Naive B cell (primary cell): Measurements from ENCODE around the gene NDNF. TPM values are rescaled to one million over a fixed set of nuclear protein-coding genes. Genes with fewer than 3 reads are reported as not detected.

Source experiments
- ATAC-seq, 2 donors: fragments of 150-1000 bp; cut with Tn5 transposase; 2 replicates each; pipeline ENCODE4 v1.10.0; 2021; ENCODE audit warnings: low read depth in 2 of 2, mild to moderate bottlenecking in 2 of 2, moderate library complexity in 2 of 2
- DNase-seq: peaks from one replicate; pipeline ENCODE4 v3.0.0; 2022
- H3K27ac Mint-ChIP-seq, 6 donors: one replicate each; pipeline ENCODE4 v1.8.0; 2020 to 2022; ENCODE audit warnings: mild to moderate bottlenecking in 6 of 6, mixed read lengths in 6 of 6, moderate library complexity in 5 of 6, inconsistent platforms in 2 of 6
- H3K27me3 Mint-ChIP-seq, 3 donors: one replicate each; pipeline ENCODE4 v1.8.0; 2021 to 2022; ENCODE audit warnings: mixed read lengths in 3 of 3, mild to moderate bottlenecking in 1 of 3
- H3K36me3 Mint-ChIP-seq, 2 donors: one replicate each; pipeline ENCODE4 v1.8.0; 2020 to 2022; ENCODE audit warnings: mixed read lengths in 2 of 2, inconsistent platforms in 1 of 2, mild to moderate bottlenecking in 1 of 2
- H3K4me1 Mint-ChIP-seq, 3 donors: one replicate each; pipeline ENCODE4 v1.8.0; 2020 to 2022; ENCODE audit warnings: mixed read lengths in 3 of 3, inconsistent platforms in 1 of 3, mild to moderate bottlenecking in 1 of 3, moderate library complexity in 1 of 3
- H3K4me3 Mint-ChIP-seq, 8 donors: one replicate each; pipeline ENCODE4 v1.8.0; 2020 to 2022; ENCODE audit warnings: mild to moderate bottlenecking in 8 of 8, mixed read lengths in 8 of 8, moderate library complexity in 8 of 8, inconsistent platforms in 2 of 8
- H3K9me3 Mint-ChIP-seq, 7 donors: one replicate each; pipeline ENCODE4 v1.8.0; 2020 to 2022; ENCODE audit warnings: mixed read lengths in 7 of 7, mild to moderate bottlenecking in 5 of 7, inconsistent platforms in 2 of 7, moderate library complexity in 1 of 7
- polyA plus RNA-seq, 6 donors: library from polyadenylated mRNA; unstranded; fragments of 300-500 nt; fragmentation: Illumina TruSeq; gene quantifications; one replicate each; pipeline ENCODE4 v1.2.3, GENCODE V29; 2021; ENCODE audit warnings: low read depth in 6 of 6

The NDNF gene, protein sequence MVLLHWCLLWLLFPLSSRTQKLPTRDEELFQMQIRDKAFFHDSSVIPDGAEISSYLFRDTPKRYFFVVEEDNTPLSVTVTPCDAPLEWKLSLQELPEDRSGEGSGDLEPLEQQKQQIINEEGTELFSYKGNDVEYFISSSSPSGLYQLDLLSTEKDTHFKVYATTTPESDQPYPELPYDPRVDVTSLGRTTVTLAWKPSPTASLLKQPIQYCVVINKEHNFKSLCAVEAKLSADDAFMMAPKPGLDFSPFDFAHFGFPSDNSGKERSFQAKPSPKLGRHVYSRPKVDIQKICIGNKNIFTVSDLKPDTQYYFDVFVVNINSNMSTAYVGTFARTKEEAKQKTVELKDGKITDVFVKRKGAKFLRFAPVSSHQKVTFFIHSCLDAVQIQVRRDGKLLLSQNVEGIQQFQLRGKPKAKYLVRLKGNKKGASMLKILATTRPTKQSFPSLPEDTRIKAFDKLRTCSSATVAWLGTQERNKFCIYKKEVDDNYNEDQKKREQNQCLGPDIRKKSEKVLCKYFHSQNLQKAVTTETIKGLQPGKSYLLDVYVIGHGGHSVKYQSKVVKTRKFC
- polyA plus RNA-seq = not detected

- Mint-ChIP-seq H3K4me3 (peak within 1 kb of the TSS in 7 of 8 donors; percentile 15 to 71 (median 64)), H3K27ac (no peak within 1 kb of the TSS), H3K27me3 (peaks cover 42 to 77% (median 60%) of the 10 kb centered on the region in 3 donors), H3K36me3 (peaks cover 0 to 16% of the 10 kb centered on the region in 2 donors), H3K9me3 (peaks cover 0 to 7% (median 2%) of the 10 kb centered on the region in 7 donors), H3K4me1 (peaks cover 18 to 20% (median 20%) of the 10 kb centered on the region in 3 donors)
- DNase-seq (no peak), ATAC-seq (no peak)
Measured at GRCh38 chr4:121072224-121073003, at the start of gene NDNF. Gene NDNF, minus strand, starts transcription at chr4:121072535. Its CDS starts 26,698 bp downstream, at chr4:121045837.

- Mint-ChIP-seq H3K4me3 (no peak overlapping the region), H3K36me3 (no peaks in the 10 kb centered on the region), H3K27me3 (peaks cover 0 to 4% (median 0%) of the 10 kb centered on the region in 3 donors), H3K4me1 (no peaks in the 10 kb centered on the region), H3K27ac (no peak overlapping the region), H3K9me3 (peaks cover 0 to 5% (median 0%) of the 10 kb centered on the region in 7 donors)
- ATAC-seq (no peak), DNase-seq (no peak)
Measured at GRCh38 chr4:121119715-121120114, 47.4 kb upstream of the NDNF start.

GRCh38 chr4:121118344-121118743 lies 46.0 kb upstream of the NDNF start:
- H3K27me3 Mint-ChIP-seq = peaks cover 0 to 10% (median 6%) of the 10 kb centered on the region in 3 donors
- no peak for ATAC-seq
- H3K9me3 Mint-ChIP-seq = peaks cover 0 to 5% (median 0%) of the 10 kb centered on the region in 7 donors
- no peak overlapping the region for H3K27ac Mint-ChIP-seq
- no peaks in the 10 kb centered on the region for H3K36me3 Mint-ChIP-seq
- no peak overlapping the region for H3K4me3 Mint-ChIP-seq
- no peaks in the 10 kb centered on the region for H3K4me1 Mint-ChIP-seq
- DNase-seq = no peak

GRCh38 chr4:121114756-121115155 lies 42.4 kb upstream of the NDNF start:
- ATAC-seq = no peak
- Mint-ChIP-seq H3K27ac (no peak overlapping the region), H3K4me3 (no peak overlapping the region), H3K4me1 (no peaks in the 10 kb centered on the region), H3K36me3 (no peaks in the 10 kb centered on the region), H3K27me3 (peaks cover 0 to 6% (median 6%) of the 10 kb centered on the region in 3 donors), H3K9me3 (peaks cover 0 to under 1% (median 0%) of the 10 kb centered on the region in 7 donors)
- no peak for DNase-seq

DNA sequence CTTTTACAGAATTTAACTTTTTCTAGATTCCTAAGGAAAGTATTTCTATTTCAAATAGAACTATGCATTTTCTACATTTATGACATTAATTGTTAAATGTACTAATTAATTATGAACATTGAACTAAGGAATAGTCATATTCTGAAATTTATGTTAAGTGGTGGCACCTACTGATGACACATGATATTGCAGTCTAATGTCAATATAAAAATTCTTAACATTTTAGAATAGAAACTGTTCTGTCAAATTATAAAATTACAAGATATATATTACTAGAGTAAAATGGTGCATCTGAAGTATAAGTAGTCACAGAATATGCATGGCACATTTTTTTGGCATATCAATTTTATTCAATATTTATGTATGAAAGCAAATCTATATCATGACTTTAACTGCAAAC lies 40.2 kb upstream of the NDNF start:
- H3K4me3 Mint-ChIP-seq = no peak overlapping the region
- DNase-seq = no peak
- peaks cover 6% of the 10 kb centered on the region in 3 donors for H3K27me3 Mint-ChIP-seq

GRCh38 chr4:121108557-121108956 lies 36.2 kb upstream of the NDNF start:
- Mint-ChIP-seq H3K9me3 (peaks cover 0 to 13% (median 2%) of the 10 kb centered on the region in 7 donors), H3K4me1 (no peaks in the 10 kb centered on the region), H3K4me3 (no peak overlapping the region), H3K36me3 (no peaks in the 10 kb centered on the region), H3K27ac (no peak overlapping the region), H3K27me3 (peaks cover 0 to 17% (median 9%) of the 10 kb centered on the region in 3 donors)
- DNase-seq (no peak), ATAC-seq (no peak)

More for the DNA sequence above, 40.2 kb upstream of the NDNF start:
- peaks cover 0 to 2% (median 0%) of the 10 kb centered on the region in 7 donors for H3K9me3 Mint-ChIP-seq
- H3K27ac Mint-ChIP-seq = no peak overlapping the region
- no peaks in the 10 kb centered on the region for H3K4me1 Mint-ChIP-seq
- no peaks in the 10 kb centered on the region for H3K36me3 Mint-ChIP-seq
- no peak for ATAC-seq

DNA sequence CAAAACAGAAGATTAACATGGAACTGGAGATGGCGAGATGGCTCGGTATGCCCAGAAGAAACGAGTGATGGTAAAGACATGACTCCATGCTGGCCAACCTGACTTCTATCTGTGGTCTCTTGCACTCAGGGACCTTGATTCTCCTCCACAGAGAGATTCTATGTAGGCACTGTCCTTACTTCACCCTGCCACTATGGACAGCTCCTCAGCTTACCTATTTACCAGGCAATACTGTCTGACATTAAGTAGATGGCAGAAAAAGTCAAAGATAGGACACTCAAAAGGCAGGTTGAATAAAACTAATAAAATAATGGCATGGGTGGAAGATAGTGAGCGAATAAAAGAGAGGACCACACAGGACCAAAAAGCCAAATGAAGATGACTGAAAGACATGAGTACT lies 35.2 kb upstream of the NDNF start:
- Mint-ChIP-seq H3K36me3 (no peaks in the 10 kb centered on the region), H3K27me3 (peaks cover 0 to 27% (median 16%) of the 10 kb centered on the region in 3 donors), H3K27ac (no peak overlapping the region), H3K4me3 (no peak overlapping the region), H3K4me1 (no peaks in the 10 kb centered on the region), H3K9me3 (peaks cover 0 to 13% (median 4%) of the 10 kb centered on the region in 7 donors)
- DNase-seq = no peak
- ATAC-seq = no peak

DNA sequence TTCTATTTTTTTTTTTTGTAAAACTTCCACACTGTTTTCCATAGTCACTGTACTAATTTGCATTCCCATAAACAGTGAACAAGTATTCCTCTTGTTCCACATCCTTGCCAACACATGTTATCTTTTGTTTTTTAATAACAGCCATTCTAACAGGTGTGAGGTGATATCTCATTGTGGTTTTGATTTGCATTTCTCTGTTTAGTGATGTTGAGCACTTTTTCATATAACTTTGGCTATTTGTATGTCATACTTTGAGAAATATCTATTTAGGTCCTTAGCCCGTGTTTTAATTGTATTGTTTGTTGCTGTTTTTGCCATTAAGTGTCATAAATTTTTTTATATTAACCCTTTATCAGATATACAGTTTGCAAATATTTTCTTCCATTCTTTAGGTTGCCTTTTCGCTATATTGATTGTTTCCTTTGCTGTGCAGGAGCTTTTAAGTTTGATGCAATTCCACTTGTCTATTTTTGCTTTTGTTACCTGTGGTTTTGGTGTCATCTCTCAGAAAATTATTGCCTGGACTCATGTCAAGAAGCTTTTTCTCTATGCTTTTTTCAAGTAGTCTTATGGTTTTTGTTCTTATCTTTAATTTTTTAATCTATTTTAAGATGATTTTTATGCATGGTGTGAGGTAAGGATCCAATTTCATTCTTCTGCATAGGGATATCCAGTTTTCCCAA lies 27.9 kb upstream of the NDNF start:
- no peak overlapping the region for H3K27ac Mint-ChIP-seq
- H3K4me1 Mint-ChIP-seq = no peaks in the 10 kb centered on the region
- H3K36me3 Mint-ChIP-seq = no peaks in the 10 kb centered on the region
- no peak overlapping the region for H3K4me3 Mint-ChIP-seq
- DNase-seq = no peak
- peaks cover 8 to 20% (median 8%) of the 10 kb centered on the region in 3 donors for H3K27me3 Mint-ChIP-seq
- no peak for ATAC-seq
- peaks cover 0 to 11% (median 3%) of the 10 kb centered on the region in 7 donors for H3K9me3 Mint-ChIP-seq

- no peak for ATAC-seq
- peaks cover 0 to 5% (median 0%) of the 10 kb centered on the region in 7 donors for H3K9me3 Mint-ChIP-seq
- DNase-seq = no peak
- H3K4me1 Mint-ChIP-seq = no peaks in the 10 kb centered on the region
- H3K36me3 Mint-ChIP-seq = no peaks in the 10 kb centered on the region
- H3K27me3 Mint-ChIP-seq = peaks cover 7 to 8% (median 8%) of the 10 kb centered on the region in 3 donors
- H3K27ac Mint-ChIP-seq = no peak overlapping the region
- no peak overlapping the region for H3K4me3 Mint-ChIP-seq
Measured at GRCh38 chr4:121098266-121098665, 25.9 kb upstream of the NDNF start.

GRCh38 chr4:121096629-121097028 lies 24.3 kb upstream of the NDNF start:
- H3K4me1 Mint-ChIP-seq = no peaks in the 10 kb centered on the region
- DNase-seq = no peak
- ATAC-seq = no peak
- H3K36me3 Mint-ChIP-seq = no peaks in the 10 kb centered on the region
- peaks cover 0 to 8% (median 0%) of the 10 kb centered on the region in 3 donors for H3K27me3 Mint-ChIP-seq
- H3K9me3 Mint-ChIP-seq = no peaks in the 10 kb centered on the region
- H3K27ac Mint-ChIP-seq = no peak overlapping the region
- H3K4me3 Mint-ChIP-seq = no peak overlapping the region

GRCh38 chr4:121096191-121096590 lies 23.9 kb upstream of the NDNF start:
- ATAC-seq (no peak), DNase-seq (no peak)
- H3K27me3 Mint-ChIP-seq = peaks cover 0 to 8% (median 0%) of the 10 kb centered on the region in 3 donors
- no peak overlapping the region for H3K27ac Mint-ChIP-seq
- H3K36me3 Mint-ChIP-seq = no peaks in the 10 kb centered on the region
- H3K4me1 Mint-ChIP-seq = no peaks in the 10 kb centered on the region
- H3K4me3 Mint-ChIP-seq = no peak overlapping the region
- H3K9me3 Mint-ChIP-seq = no peaks in the 10 kb centered on the region

- Mint-ChIP-seq H3K27me3 (peaks cover 0 to 1% (median 0%) of the 10 kb centered on the region in 3 donors), H3K4me1 (no peaks in the 10 kb centered on the region), H3K27ac (no peak overlapping the region), H3K4me3 (no peak overlapping the region), H3K9me3 (no peaks in the 10 kb centered on the region), H3K36me3 (no peaks in the 10 kb centered on the region)
- DNase-seq (no peak), ATAC-seq (no peak)
Measured at GRCh38 chr4:121094297-121094966, 22.1 kb upstream of the NDNF start.
